Stimulated activated CD4-positive, alpha-beta T cell treated with anti-CD3 and anti-CD28 coated beads, Interleukin-15, amount 100 ng/mL, for 24 hours (primary cell): Measurements from ENCODE around the gene FBXO5.
A peak's percentile ranks its signal among the peaks of the same experiment; 100 is the strongest.
"Not testable (repeated sequence)": the region's sequence is repeated elsewhere in the genome, so short reads cannot be mapped to it uniquely, and the experiment has no call there.

Experiments used
- DNase-seq: peaks from one replicate; pipeline ENCODE4 v3.0.0-alpha.2; 2020

Gene FBXO5

GRCh38 chr6:152982904-152983636, at the start of gene FBXO5:
TSS of gene FBXO5 (minus strand) at chr6:152983041. CDS start at chr6:152982959, 82 bp downstream.
- peak; percentile 97 for DNase-seq

- DNase-seq: no peak
These were observed 49.5 kb upstream of the FBXO5 start for GRCh38 chr6:153032255-153032882.

GRCh38 chr6:153031335-153031955, 48.6 kb upstream of the FBXO5 start:
- DNase-seq: no peak

- no peak for DNase-seq
These were observed 46.1 kb upstream of the FBXO5 start for GRCh38 chr6:153028963-153029362.

- DNase-seq: no peak
These were observed 45.4 kb upstream of the FBXO5 start for GRCh38 chr6:153028286-153028685.

- DNase-seq: no peak
These were observed 44.6 kb upstream of the FBXO5 start for GRCh38 chr6:153027480-153027879.

GRCh38 chr6:153024709-153025017, 41.8 kb upstream of the FBXO5 start:
- DNase-seq: no peak

GRCh38 chr6:153023977-153024708, 41.3 kb upstream of the FBXO5 start:
- DNase-seq: peak; percentile 39

- no peak for DNase-seq
These were observed 35.5 kb upstream of the FBXO5 start for GRCh38 chr6:153018355-153018754.

GRCh38 chr6:153016846-153017245, 34.0 kb upstream of the FBXO5 start:
- no peak for DNase-seq

GRCh38 chr6:153015094-153015640, 32.3 kb upstream of the FBXO5 start:
- no peak for DNase-seq

- DNase-seq: no peak
These were observed 30.6 kb upstream of the FBXO5 start for GRCh38 chr6:153013438-153013837.

- DNase-seq: no peak
These were observed 30.0 kb upstream of the FBXO5 start for GRCh38 chr6:153012856-153013255.

GRCh38 chr6:153003366-153003690, 20.5 kb upstream of the FBXO5 start:
- no peak for DNase-seq

- peak; percentile 94 for DNase-seq
These were observed 19.9 kb upstream of the FBXO5 start, which contains the start of gene MTRF1L for GRCh38 chr6:153002613-153003365. TSS of gene MTRF1L (minus strand) at chr6:153002709. CDS start at chr6:153002685, 24 bp downstream.

GRCh38 chr6:153001767-153002612, 19.1 kb upstream of the FBXO5 start:
- peak; percentile 25 for DNase-seq

GRCh38 chr6:153000790-153001189, 17.9 kb upstream of the FBXO5 start:
- DNase-seq: not testable (repeated sequence)

- DNase-seq: no peak
These were observed 17.4 kb upstream of the FBXO5 start for GRCh38 chr6:153000243-153000642.

- DNase-seq: not testable (repeated sequence)
These were observed 16.7 kb upstream of the FBXO5 start for GRCh38 chr6:152999538-152999937.

GRCh38 chr6:152993847-152994246, 11.0 kb upstream of the FBXO5 start:
- DNase-seq: no peak

GRCh38 chr6:152993431-152993830, 10.6 kb upstream of the FBXO5 start:
- DNase-seq: no peak

GRCh38 chr6:152986978-152987377, 4.1 kb upstream of the FBXO5 start:
- DNase-seq: no peak
